ENCODE data around the gene CACNA1B.
"Not testable (repeated sequence)": the region's sequence is repeated elsewhere in the genome, so short reads cannot be mapped to it uniquely, and the experiment has no call there.

CACNA1B gene

GRCh38 chr9:138143491-138143890, 265.9 kb downstream of the CACNA1B start:
- not testable (repeated sequence) for DNase-seq (ENCODE audit: low read depth)

- not testable (repeated sequence) for DNase-seq (ENCODE audit: low read depth)
These were observed 270.0 kb downstream of the CACNA1B start for GRCh38 chr9:138147556-138147955.

GRCh38 chr9:138149672-138150656, 272.4 kb downstream of the CACNA1B start:
- not testable (repeated sequence) for DNase-seq (ENCODE audit: low read depth)

- not testable (repeated sequence) for DNase-seq (ENCODE audit: low read depth)
These were observed 278.2 kb downstream of the CACNA1B start for GRCh38 chr9:138155788-138156187.

- DNase-seq (ENCODE audit: low read depth) = not testable (repeated sequence)
These were observed 289.2 kb downstream of the CACNA1B start for GRCh38 chr9:138166793-138167192.

Data from activated T-helper 9 cell treated with anti-CD3 and anti-CD28 coated beads, Interleukin-2, amount 50 U/mL, for 16 hours (primary cell).